IPS-18a (cell line): ENCODE results near the gene ARNT2.

ENCODE experiments used
- H3K27ac ChIP-seq: one replicate; pipeline ENCODE4 v1.5.1; 2013; ENCODE audit warnings: low read length
- H3K27me3 ChIP-seq: one replicate; pipeline ENCODE4 v1.6.1; 2013; ENCODE audit warnings: mild to moderate bottlenecking, low read length; ENCODE audit not compliant: control insufficient read depth, insufficient read depth
- H3K36me3 ChIP-seq: one replicate; pipeline ENCODE4 v1.6.1; 2013; ENCODE audit warnings: low read depth, low read length; ENCODE audit not compliant: control insufficient read depth
- H3K4me1 ChIP-seq: one replicate; pipeline ENCODE4 v1.6.1; 2013; ENCODE audit warnings: low read depth, low read length; ENCODE audit not compliant: control insufficient read depth
- H3K4me3 ChIP-seq: one replicate; pipeline ENCODE4 v1.5.1; 2013; ENCODE audit warnings: low read length
- H3K9ac ChIP-seq: one replicate; pipeline ENCODE4 v1.6.1; 2013; ENCODE audit warnings: mild to moderate bottlenecking, low read length, moderate library complexity
- H3K9me3 ChIP-seq: one replicate; pipeline ENCODE4 v1.6.1; 2013; ENCODE audit warnings: low read depth, low read length; ENCODE audit not compliant: control insufficient read depth

The ARNT2 gene

GRCh38 chr15:80585544-80586018, 181.4 kb downstream of the ARNT2 start:
- Histone ChIP-seq H3K27ac (no peak overlapping the region), H3K9ac (no peak overlapping the region), H3K36me3 (no peaks in the 10 kb centered on the region), H3K9me3 (no peaks in the 10 kb centered on the region), H3K4me3 (no peak overlapping the region), H3K4me1 (peaks cover 4% of the 10 kb centered on the region), H3K27me3 (no peaks in the 10 kb centered on the region)

GRCh38 chr15:80586161-80586560, 182.0 kb downstream of the ARNT2 start:
- Histone ChIP-seq H3K9ac (no peak overlapping the region), H3K27me3 (no peaks in the 10 kb centered on the region), H3K36me3 (no peaks in the 10 kb centered on the region), H3K4me1 (peaks cover 4% of the 10 kb centered on the region), H3K9me3 (no peaks in the 10 kb centered on the region), H3K27ac (no peak overlapping the region), H3K4me3 (no peak overlapping the region)

- Histone ChIP-seq H3K36me3 (no peaks in the 10 kb centered on the region), H3K9ac (no peak overlapping the region), H3K4me1 (peaks cover 4% of the 10 kb centered on the region), H3K4me3 (no peak overlapping the region), H3K27me3 (no peaks in the 10 kb centered on the region), H3K9me3 (no peaks in the 10 kb centered on the region), H3K27ac (no peak overlapping the region)
These were observed 182.8 kb downstream of the ARNT2 start for GRCh38 chr15:80587007-80587406.

GRCh38 chr15:80587816-80588456, 183.8 kb downstream of the ARNT2 start:
- no peaks in the 10 kb centered on the region for H3K9me3 ChIP-seq
- H3K27me3 ChIP-seq, result no peaks in the 10 kb centered on the region
- no peaks in the 10 kb centered on the region for H3K36me3 ChIP-seq
- H3K27ac ChIP-seq, result no peak overlapping the region
- H3K4me1 ChIP-seq, result peaks cover 4% of the 10 kb centered on the region
- H3K4me3 ChIP-seq, result no peak overlapping the region
- no peak overlapping the region for H3K9ac ChIP-seq

- no peaks in the 10 kb centered on the region for H3K9me3 ChIP-seq
- H3K36me3 ChIP-seq, result no peaks in the 10 kb centered on the region
- H3K9ac ChIP-seq, result no peak overlapping the region
- H3K27ac ChIP-seq, result no peak overlapping the region
- H3K4me1 ChIP-seq, result peaks cover 4% of the 10 kb centered on the region
- H3K4me3 ChIP-seq, result no peak overlapping the region
- H3K27me3 ChIP-seq, result no peaks in the 10 kb centered on the region
These were observed 184.6 kb downstream of the ARNT2 start for GRCh38 chr15:80588801-80589200.

DNA sequence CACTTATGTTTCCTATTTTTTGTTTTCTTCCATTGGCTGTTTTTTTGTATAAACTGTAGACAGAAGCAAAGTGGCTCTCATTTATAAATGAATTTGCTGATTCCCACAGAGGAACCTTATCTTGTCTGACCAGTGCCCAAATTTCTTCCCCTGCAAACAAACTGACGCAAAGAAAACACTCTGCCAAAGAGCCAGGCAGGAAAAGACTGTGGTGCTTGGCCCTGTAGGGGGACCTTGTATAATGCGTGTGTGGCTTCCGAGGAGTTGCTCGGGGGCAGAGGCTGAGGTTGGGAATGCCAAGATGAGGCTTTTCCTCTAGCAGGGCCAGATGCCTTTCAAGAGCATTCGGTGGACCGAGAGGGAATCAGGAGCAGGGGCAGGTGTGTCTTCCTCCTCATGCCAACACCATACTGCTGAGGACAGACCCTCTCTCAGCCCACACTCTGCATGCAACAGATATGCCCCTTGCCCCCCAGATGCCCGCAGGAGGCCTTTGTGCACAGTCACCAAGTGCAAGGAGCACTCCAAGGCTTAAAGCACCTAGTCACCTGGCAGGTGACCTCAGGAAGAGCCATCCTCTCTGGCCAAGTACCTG, 186.7 kb downstream of the ARNT2 start:
- Histone ChIP-seq H3K36me3 (no peaks in the 10 kb centered on the region), H3K9ac (no peak overlapping the region), H3K4me1 (peaks cover 4% of the 10 kb centered on the region), H3K27ac (no peak overlapping the region), H3K9me3 (no peaks in the 10 kb centered on the region), H3K4me3 (no peak overlapping the region), H3K27me3 (no peaks in the 10 kb centered on the region)

- H3K27me3 ChIP-seq, result no peaks in the 10 kb centered on the region
- H3K36me3 ChIP-seq, result no peaks in the 10 kb centered on the region
- no peak overlapping the region for H3K27ac ChIP-seq
- no peak overlapping the region for H3K9ac ChIP-seq
- H3K4me1 ChIP-seq, result peaks cover 4% of the 10 kb centered on the region
- H3K4me3 ChIP-seq, result no peak overlapping the region
- H3K9me3 ChIP-seq, result no peaks in the 10 kb centered on the region
These were observed 187.3 kb downstream of the ARNT2 start for GRCh38 chr15:80591471-80591870.

GRCh38 chr15:80591938-80592825, 188.0 kb downstream of the ARNT2 start:
- H3K4me3 ChIP-seq, result no peak overlapping the region
- no peak overlapping the region for H3K27ac ChIP-seq
- no peaks in the 10 kb centered on the region for H3K9me3 ChIP-seq
- no peak overlapping the region for H3K9ac ChIP-seq
- no peaks in the 10 kb centered on the region for H3K4me1 ChIP-seq
- no peaks in the 10 kb centered on the region for H3K36me3 ChIP-seq
- no peaks in the 10 kb centered on the region for H3K27me3 ChIP-seq

DNA sequence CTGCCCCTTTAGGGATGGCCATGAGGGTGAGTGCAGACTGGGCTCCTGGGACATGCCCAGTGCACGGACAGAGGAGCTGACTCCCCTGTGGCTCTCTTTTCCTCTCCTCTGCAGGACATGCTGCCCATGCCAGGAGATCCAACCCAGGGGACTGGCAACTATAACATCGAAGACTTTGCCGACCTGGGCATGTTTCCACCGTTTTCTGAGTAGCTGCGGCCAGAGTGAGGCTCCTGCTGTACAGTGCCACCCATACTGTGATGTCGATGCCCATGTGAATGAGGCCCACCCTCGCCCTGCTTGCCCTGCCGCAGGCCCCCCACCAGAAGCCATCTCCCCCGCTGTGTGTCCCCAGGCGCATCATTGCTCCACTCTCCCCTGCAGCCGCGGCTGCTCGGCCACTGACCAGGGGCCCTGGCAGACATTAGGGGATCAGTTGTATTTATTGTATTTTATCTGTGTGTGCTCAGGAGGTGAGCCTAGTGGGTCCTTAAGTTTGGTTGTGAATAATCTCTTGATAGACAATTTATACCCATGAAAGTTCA, 189.4 kb downstream of the ARNT2 start:
- Histone ChIP-seq H3K9me3 (no peaks in the 10 kb centered on the region), H3K4me1 (no peaks in the 10 kb centered on the region), H3K36me3 (no peaks in the 10 kb centered on the region), H3K4me3 (no peak overlapping the region), H3K27ac (no peak overlapping the region), H3K9ac (no peak overlapping the region), H3K27me3 (no peaks in the 10 kb centered on the region)

DNA sequence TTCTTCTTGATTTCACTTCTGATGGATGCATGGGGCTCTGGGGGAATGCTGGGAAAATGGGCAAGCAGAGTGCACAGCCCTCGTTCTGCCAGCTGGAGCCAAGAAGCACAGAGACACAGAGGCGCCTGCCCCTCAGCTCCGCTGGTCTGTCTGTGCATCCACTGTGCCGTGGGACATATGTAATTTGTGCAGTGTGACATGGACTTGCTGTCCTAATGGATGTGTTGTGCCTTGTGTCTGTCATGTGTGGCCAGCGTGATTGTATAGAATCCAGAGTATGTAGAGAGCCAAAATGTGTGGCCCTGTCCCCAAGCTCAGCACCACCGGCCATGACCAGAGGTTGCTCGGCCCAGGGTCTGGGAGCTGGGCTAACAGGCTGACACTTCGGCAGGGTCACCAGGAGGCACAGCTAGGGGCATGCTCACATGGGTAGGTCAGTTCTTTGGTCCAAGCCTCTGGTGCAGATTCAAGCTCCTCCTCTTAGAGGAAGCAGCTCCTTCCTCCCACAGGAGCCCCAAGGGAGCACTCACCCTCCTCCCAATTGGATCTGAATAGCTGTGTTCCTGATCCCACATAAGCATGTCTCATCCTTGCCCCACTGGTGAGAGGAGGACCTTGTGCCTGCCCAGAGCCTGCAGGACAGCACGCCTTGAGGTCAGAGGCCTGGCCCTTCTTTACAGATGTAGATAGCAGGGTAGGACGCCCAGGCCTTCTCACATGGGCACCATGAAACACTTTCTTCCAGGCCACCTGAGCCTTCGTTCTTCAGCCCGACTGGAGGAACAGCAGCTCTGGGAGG, 190.1 kb downstream of the ARNT2 start:
- Histone ChIP-seq H3K27me3 (no peaks in the 10 kb centered on the region), H3K4me1 (no peaks in the 10 kb centered on the region), H3K9ac (no peak overlapping the region), H3K27ac (no peak overlapping the region), H3K4me3 (no peak overlapping the region), H3K9me3 (no peaks in the 10 kb centered on the region), H3K36me3 (no peaks in the 10 kb centered on the region)

- H3K9ac ChIP-seq, result no peak overlapping the region
- no peak overlapping the region for H3K27ac ChIP-seq
- H3K4me1 ChIP-seq, result no peaks in the 10 kb centered on the region
- no peaks in the 10 kb centered on the region for H3K9me3 ChIP-seq
- no peaks in the 10 kb centered on the region for H3K27me3 ChIP-seq
- no peak overlapping the region for H3K4me3 ChIP-seq
- H3K36me3 ChIP-seq, result no peaks in the 10 kb centered on the region
These were observed 191.2 kb downstream of the ARNT2 start for GRCh38 chr15:80595396-80595795.
